Astrocyte (in vitro differentiated cells and primary cell): Measurements from ENCODE around the gene APBA2. TPM values are rescaled to one million over a fixed set of nuclear protein-coding genes. Genes with fewer than 3 reads are reported as not detected.

Source experiments
- DNase-seq: peaks from one replicate; pipeline ENCODE4 v3.0.0-alpha.2; 2010; ENCODE audit warnings: low read depth
- FAIRE-seq: peaks from 2 replicates; lab custom pipeline; 2011; peaks lifted over from hg19 to GRCh38; lab: Jason Lieb, UNC
- H2AFZ ChIP-seq: 2 replicates; pipeline ENCODE4 v1.6.0; 2012; ENCODE audit warnings: low read depth, low read length, inconsistent platforms
- H3K27ac ChIP-seq: 2 replicates; pipeline ENCODE4 v1.5.1; 2011; ENCODE audit warnings: low read depth, low read length, inconsistent platforms
- H3K27me3 ChIP-seq: 2 replicates; pipeline ENCODE4 v1.6.0; 2011; ENCODE audit warnings: low read length, inconsistent platforms; ENCODE audit not compliant: insufficient read depth
- H3K36me3 ChIP-seq: 2 replicates; pipeline ENCODE4 v1.5.1; 2011; ENCODE audit warnings: low read length, inconsistent platforms; ENCODE audit not compliant: insufficient read depth
- H3K4me1 ChIP-seq: 2 replicates; pipeline ENCODE4 v1.5.1; 2011; ENCODE audit warnings: low read length, inconsistent platforms; ENCODE audit not compliant: insufficient read depth
- H3K4me2 ChIP-seq: 2 replicates; pipeline ENCODE4 v1.6.0; 2012; ENCODE audit warnings: low read length, inconsistent platforms
- H3K4me3 ChIP-seq: 2 replicates; pipeline ENCODE4 v1.5.1; 2011; ENCODE audit warnings: low read depth, mild to moderate bottlenecking, low read length, inconsistent platforms; ENCODE audit not compliant: insufficient read depth
- H3K79me2 ChIP-seq: 2 replicates; pipeline ENCODE4 v1.6.0; 2012; ENCODE audit warnings: mild to moderate bottlenecking, low read length, inconsistent platforms; ENCODE audit not compliant: insufficient read depth
- H3K9ac ChIP-seq: 2 replicates; pipeline ENCODE4 v1.6.0; 2012; ENCODE audit warnings: mild to moderate bottlenecking, low read length, inconsistent platforms
- H3K9me3 ChIP-seq: 2 replicates; pipeline ENCODE4 v1.5.1; 2012; ENCODE audit warnings: low read depth, mild to moderate bottlenecking, low read length, inconsistent platforms; ENCODE audit not compliant: insufficient read depth
- H4K20me1 ChIP-seq: 2 replicates; pipeline ENCODE4 v1.6.0; 2012; ENCODE audit warnings: low read length, inconsistent platforms; ENCODE audit not compliant: insufficient read depth
- H3K27ac Mint-ChIP-seq: one replicate; pipeline ENCODE4 v1.8.0; 2021; ENCODE audit warnings: mild to moderate bottlenecking, mixed read lengths; ENCODE audit not compliant: unreplicated experiment
- H3K27me3 Mint-ChIP-seq: one replicate; pipeline ENCODE4 v1.8.0; 2021; ENCODE audit warnings: low read depth, mixed read lengths; ENCODE audit not compliant: unreplicated experiment
- H3K36me3 Mint-ChIP-seq: one replicate; pipeline ENCODE4 v1.8.0; 2021; ENCODE audit warnings: low read depth, mixed read lengths; ENCODE audit not compliant: unreplicated experiment
- H3K4me1 Mint-ChIP-seq: one replicate; pipeline ENCODE4 v1.8.0; 2021; ENCODE audit warnings: low read depth, mixed read lengths; ENCODE audit not compliant: unreplicated experiment
- H3K4me3 Mint-ChIP-seq: one replicate; pipeline ENCODE4 v1.8.0; 2021; ENCODE audit warnings: mild to moderate bottlenecking, moderate library complexity, mixed read lengths; ENCODE audit not compliant: unreplicated experiment
- H3K9me3 Mint-ChIP-seq: one replicate; pipeline ENCODE4 v1.8.0; 2021; ENCODE audit warnings: mild to moderate bottlenecking, mixed read lengths; ENCODE audit not compliant: unreplicated experiment
- EZH2 ChIP-seq: IDR thresholded peaks from 2 replicates; pipeline ENCODE4 v1.6.1; 2012; ENCODE audit warnings: mild to moderate bottlenecking, low read length, inconsistent platforms; ENCODE audit not compliant: insufficient read depth
- total RNA-seq: library from RNA; stranded (reverse); gene quantifications from 2 replicates; pipeline ENCODE4 v1.2.1, GENCODE V29; 2021
- TF ChIP-seq, protein P1 (sequence below): IDR thresholded peaks from 2 replicates; pipeline ENCODE4 v1.5.1; 2011; ENCODE audit warnings: low read depth, mild to moderate bottlenecking, inconsistent platforms, low read length, moderate library complexity; ENCODE audit not compliant: insufficient read depth

APBA2 gene
- total RNA-seq, 1 donor from 2014 or later = 15.2 TPM

DNA sequence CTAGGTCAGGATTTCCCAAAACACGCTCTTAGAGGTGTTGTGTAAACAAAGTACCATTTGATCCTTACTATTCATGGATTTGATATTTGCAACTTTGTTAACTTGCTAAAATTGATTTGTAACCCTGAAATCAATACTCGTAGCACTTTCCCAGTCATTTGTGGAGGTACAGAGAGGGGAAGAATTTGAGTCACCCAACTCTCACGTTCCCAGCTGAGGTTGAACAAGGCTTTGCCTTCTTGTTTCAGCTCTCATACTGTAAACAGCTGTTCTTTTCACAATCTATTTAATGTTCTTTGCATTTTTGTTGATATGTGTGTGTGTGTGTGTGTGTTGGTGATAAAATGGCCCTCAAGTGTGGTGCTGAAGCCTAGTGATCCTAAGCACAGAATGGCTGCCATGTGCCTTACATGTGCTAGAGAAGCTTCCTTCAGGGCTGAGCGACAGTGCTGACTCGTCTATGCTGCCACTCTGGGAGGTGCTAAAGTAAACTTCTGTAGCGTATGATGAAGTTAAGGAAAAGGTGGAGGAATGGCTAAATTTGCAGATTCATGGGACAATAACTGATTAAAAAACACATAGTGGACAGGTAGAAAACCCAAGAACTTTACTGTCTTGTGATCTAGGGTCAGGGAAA, 173.2 kb downstream of the APBA2 start:
- FAIRE-seq (no peak), DNase-seq (no peak)
- no peak for TF ChIP-seq EZH2
- TF ChIP-seq, protein P1, sequence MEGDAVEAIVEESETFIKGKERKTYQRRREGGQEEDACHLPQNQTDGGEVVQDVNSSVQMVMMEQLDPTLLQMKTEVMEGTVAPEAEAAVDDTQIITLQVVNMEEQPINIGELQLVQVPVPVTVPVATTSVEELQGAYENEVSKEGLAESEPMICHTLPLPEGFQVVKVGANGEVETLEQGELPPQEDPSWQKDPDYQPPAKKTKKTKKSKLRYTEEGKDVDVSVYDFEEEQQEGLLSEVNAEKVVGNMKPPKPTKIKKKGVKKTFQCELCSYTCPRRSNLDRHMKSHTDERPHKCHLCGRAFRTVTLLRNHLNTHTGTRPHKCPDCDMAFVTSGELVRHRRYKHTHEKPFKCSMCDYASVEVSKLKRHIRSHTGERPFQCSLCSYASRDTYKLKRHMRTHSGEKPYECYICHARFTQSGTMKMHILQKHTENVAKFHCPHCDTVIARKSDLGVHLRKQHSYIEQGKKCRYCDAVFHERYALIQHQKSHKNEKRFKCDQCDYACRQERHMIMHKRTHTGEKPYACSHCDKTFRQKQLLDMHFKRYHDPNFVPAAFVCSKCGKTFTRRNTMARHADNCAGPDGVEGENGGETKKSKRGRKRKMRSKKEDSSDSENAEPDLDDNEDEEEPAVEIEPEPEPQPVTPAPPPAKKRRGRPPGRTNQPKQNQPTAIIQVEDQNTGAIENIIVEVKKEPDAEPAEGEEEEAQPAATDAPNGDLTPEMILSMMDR = no peak
- H3K4me3 ChIP-seq = no peak overlapping the region
- peaks cover 8% of the 10 kb centered on the region for H4K20me1 ChIP-seq
- Mint-ChIP-seq H3K36me3 (peaks cover 2% of the 10 kb centered on the region), H3K27ac (no peak overlapping the region), H3K4me1 (peaks cover 2% of the 10 kb centered on the region), H3K4me3 (no peak overlapping the region), H3K27me3 (no peaks in the 10 kb centered on the region), H3K9me3 (peaks cover 7% of the 10 kb centered on the region)
- no peak overlapping the region for H2AFZ ChIP-seq
- no peak overlapping the region for H3K9ac ChIP-seq
- H3K27ac ChIP-seq = no peak overlapping the region
- no peaks in the 10 kb centered on the region for H3K79me2 ChIP-seq
- peaks cover 5% of the 10 kb centered on the region for H3K9me3 ChIP-seq
- H3K36me3 ChIP-seq = no peaks in the 10 kb centered on the region
- no peaks in the 10 kb centered on the region for H3K4me1 ChIP-seq
- no peak overlapping the region for H3K4me2 ChIP-seq
- no peaks in the 10 kb centered on the region for H3K27me3 ChIP-seq

DNA sequence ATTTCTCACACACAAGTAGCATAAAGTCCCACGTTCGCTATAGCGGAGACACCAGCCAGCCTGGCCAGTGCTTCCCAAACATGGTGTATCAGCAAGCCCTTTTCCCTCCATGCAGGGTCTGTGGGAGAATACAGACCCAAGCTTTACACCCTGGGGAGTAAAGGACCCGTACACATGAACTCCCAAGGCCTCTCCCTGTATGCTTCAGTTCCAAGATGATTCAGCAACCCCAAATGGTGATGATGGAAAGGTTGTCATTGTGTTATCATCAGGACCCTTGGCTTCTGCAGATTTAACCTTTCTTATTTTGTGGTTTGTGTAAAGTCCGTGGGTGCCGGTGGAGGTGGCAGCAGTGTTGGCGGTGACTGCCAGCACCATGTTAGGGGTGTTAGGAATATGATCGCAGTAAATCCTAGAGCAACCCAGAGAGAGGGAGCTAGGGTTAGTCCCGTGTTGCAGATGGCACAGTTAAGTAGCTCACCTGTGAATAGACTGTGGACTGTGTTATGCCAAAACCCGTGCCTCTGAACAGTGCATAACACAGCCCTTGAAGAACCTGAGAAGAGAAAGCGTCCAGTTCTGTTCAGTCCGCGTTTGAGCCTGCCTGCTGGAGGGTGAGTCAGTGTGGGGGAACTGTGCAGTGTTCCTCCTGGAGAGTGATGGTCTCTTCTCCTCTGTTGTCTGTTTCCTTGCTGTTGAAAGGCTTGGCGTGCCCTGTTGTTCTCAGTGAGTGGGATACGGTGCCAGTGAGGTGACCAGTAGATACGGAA, 174.3 kb downstream of the APBA2 start:
- H3K4me1 Mint-ChIP-seq = peaks cover 2% of the 10 kb centered on the region
- H3K27me3 Mint-ChIP-seq = no peaks in the 10 kb centered on the region
- no peaks in the 10 kb centered on the region for H3K36me3 ChIP-seq
- peaks cover 5% of the 10 kb centered on the region for H3K9me3 ChIP-seq
- H3K9me3 Mint-ChIP-seq = peaks cover 7% of the 10 kb centered on the region
- H2AFZ ChIP-seq = no peak overlapping the region
- no peaks in the 10 kb centered on the region for H3K79me2 ChIP-seq
- no peak overlapping the region for H3K4me3 Mint-ChIP-seq
- H4K20me1 ChIP-seq = peaks cover 9% of the 10 kb centered on the region
- H3K27ac Mint-ChIP-seq = no peak overlapping the region
- no peak overlapping the region for H3K4me2 ChIP-seq
- TF ChIP-seq, protein P1 = no peak
- no peak for TF ChIP-seq EZH2
- FAIRE-seq = no peak
- no peaks in the 10 kb centered on the region for H3K4me1 ChIP-seq
- DNase-seq = no peak
- H3K36me3 Mint-ChIP-seq = peaks cover 2% of the 10 kb centered on the region
- no peak overlapping the region for H3K9ac ChIP-seq
- H3K27me3 ChIP-seq = no peaks in the 10 kb centered on the region
- no peak overlapping the region for H3K4me3 ChIP-seq
- H3K27ac ChIP-seq = no peak overlapping the region

DNA sequence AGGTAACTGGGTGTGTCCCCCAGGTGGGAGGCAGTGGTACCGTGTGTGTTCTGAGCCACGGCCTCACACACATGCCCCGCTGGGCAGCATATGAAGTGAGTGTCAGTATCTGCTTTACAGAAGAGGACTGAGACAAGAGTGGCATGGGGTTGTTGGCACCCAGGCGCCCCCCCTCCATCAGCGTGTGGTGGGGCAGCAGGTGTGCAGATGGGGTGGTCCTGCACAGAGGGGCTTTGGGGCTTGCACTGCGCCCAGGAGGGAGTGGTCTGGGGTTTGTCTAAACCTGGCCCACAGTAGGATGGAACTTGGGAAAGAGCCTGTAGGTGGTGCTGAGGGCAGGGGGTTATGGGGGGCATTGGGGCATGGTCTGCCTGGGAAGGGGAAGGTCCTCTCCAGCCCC, 176.0 kb downstream of the APBA2 start:
- H3K4me1 ChIP-seq = no peaks in the 10 kb centered on the region
- Mint-ChIP-seq H3K9me3 (peaks cover 10% of the 10 kb centered on the region), H3K36me3 (peaks cover 4% of the 10 kb centered on the region), H3K4me1 (peaks cover 4% of the 10 kb centered on the region), H3K4me3 (no peak overlapping the region), H3K27me3 (no peaks in the 10 kb centered on the region), H3K27ac (no peak overlapping the region)
- H3K9me3 ChIP-seq = peaks cover 5% of the 10 kb centered on the region
- peaks cover 9% of the 10 kb centered on the region for H4K20me1 ChIP-seq
- no peak overlapping the region for H3K27ac ChIP-seq
- no peaks in the 10 kb centered on the region for H3K27me3 ChIP-seq
- no peak overlapping the region for H2AFZ ChIP-seq
- H3K4me2 ChIP-seq = no peak overlapping the region
- no peak overlapping the region for H3K4me3 ChIP-seq
- no peaks in the 10 kb centered on the region for H3K36me3 ChIP-seq
- TF ChIP-seq, protein P1 = no peak
- no peak for TF ChIP-seq EZH2
- H3K9ac ChIP-seq = no peak overlapping the region
- no peak for DNase-seq
- no peaks in the 10 kb centered on the region for H3K79me2 ChIP-seq
- no peak for FAIRE-seq
